HG03025 (cell line): ENCODE data around the gene FAM20B.
"Not testable (repeated sequence)": the region's sequence is repeated elsewhere in the genome, so short reads cannot be mapped to it uniquely, and the experiment has no call there.

Experiments
- ATAC-seq: cut with Tn5 transposase; IDR thresholded peaks from one replicate; pipeline ENCODE4 v1.9.1; 2021; ENCODE audit warnings: mild to moderate bottlenecking, moderate library complexity; ENCODE audit not compliant: unreplicated experiment, low FRiP score

FAM20B gene

DNA sequence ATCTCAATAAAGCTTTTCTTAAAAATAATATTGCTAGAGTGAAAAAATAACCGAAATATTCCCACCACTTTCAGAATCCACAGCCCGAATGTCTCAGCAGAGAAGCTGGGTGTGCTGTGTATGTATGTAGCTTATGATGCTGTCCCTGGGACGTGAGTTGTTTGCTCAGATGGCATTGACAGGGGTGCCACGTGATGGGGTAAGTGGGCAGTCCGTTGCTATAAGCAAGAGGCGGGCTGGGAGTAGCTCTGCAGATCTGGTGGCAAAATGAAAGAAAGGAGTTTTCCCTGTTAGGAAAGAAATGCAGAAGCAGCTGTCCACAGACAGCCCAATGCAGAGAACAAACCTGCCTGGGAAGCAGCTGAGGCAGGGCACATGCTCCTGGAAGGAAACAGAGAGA lies 3.8 kb upstream of the FAM20B start:
- ATAC-seq, result no peak

DNA sequence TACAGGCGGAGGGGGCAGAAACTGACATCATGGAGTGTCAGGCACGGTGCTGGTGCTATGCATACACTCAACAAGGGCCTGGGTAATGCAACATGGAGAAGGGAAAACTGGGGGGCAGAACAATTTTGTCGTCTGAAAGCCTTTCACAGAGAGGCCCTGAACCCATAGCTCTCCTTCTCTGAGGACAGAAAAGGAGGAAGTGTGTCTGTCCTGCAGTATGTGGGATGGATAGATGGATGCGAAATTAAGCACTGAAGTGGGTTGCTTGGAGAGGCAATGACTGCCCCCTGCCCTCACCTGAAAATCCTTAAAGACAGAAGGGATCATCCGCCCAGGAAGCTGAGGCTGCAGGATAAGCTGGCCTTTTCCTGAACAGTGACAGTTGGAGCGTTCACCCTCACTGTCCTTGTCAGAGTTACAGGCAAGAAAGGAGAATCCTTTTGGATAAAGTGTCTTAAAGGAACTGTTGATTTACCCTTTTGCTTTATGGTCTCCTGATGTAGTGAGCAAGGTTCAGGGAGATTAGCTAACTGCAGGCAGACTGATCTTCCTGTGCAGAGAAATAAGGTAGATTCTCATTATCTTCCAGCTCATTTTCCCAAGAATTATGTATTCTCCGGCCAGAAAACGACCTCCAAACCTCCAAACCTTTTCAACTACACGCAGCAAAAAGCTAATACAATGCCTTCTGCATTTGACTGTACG lies 1.6 kb upstream of the FAM20B start:
- no peak for ATAC-seq

DNA sequence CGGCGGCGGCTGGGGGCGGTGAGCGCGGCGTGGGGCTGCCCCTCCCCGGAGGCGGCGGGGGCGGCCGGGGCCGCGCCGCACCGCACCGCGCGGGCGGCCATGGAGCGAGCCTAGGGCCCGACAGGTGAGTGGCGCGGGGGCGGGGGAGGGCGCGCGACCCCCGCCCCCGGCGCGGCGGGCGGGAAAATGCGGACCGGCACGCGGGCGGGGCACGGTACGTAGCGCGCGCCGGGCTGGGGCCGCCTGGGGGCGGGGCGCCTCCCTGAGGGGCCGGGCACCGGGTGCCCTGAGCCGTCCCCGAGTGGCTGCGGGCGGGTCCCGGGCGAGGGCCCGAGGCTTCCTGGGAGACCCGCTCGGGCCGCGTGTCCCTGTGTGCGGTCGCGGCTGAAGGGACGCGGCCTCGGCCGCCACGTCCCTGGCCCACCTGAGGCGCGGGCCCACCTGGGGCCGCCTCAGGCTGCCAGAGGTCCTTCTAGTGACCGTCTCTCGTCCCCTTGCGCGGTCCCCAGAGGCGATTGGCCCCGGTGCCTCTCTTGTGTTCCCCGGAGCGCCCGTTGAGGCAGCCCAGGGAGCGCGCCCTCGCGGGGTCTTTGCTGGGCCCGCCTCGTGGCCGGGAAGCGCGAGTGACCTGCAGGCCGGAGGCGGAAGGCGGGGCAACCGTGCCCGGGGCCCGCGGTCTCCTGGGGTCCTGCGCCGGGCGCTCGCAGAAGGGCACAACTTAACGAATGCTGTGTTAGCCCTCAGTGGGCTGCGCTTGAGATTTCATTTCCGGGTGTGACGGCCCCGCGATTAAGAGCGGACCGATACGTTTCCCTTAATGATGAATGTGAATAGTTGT lies 500 bp downstream of the FAM20B start:
- peak; percentile 79 for ATAC-seq

DNA sequence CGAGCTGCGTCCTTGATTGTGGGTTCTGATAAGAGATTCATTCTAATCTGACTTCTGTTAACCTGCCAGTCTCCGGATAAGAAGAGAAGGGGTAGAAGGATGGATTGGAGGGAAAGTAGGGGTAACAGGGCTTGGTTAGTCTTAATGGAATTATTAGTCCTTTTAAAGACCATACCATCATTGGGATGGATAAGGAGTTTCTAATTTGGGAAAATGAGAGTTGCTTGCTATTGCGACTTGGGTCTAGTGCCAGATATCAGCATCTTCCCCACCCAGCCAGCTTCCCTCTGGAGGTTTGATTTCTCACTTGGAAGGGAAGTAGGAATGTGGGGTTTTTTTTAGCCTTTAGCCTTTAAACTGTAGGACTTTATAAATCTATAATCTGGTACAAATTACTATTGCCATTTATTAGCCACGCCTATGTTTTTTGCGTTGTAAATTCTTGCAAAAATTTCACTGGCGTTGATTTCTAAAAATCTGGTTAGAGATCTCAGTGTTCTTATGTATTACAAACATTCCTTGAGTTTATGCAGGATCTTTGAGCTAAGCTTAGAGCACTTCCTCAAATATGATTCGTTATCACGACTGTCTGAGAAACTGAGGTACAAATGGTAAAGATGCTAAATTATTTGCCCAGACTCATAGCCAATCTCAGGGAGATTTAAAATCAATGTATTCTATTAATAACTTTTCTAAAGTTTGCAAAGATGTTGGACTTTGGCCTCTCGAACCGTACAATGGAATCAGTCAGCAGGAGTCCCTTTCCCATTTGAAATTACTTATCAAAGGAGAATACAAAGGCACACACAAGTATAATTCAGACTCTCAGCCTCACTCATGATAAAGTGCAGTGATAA lies 1.3 kb downstream of the FAM20B start:
- ATAC-seq, result no peak

DNA sequence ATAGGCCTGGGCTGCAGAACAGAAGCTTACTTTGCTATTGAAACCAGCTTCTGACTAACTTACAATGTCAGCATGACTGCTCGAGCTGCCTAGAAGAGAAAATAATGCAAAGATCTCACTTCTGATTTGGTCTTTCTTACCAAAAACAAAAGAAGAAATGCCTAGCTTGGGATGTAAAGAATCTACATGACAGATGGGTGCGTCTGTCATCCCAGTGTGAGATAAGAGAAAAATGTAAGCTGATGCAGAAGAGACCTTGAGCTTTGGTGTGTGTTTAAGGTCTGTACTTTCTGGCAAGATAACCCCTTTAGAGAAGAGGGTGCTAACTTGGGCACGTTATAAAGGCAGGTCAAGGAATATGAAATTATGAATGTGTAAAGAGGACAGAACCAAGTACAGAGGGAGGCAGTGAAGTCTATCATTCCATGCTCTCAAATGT lies 3.6 kb downstream of the FAM20B start:
- no peak for ATAC-seq

DNA sequence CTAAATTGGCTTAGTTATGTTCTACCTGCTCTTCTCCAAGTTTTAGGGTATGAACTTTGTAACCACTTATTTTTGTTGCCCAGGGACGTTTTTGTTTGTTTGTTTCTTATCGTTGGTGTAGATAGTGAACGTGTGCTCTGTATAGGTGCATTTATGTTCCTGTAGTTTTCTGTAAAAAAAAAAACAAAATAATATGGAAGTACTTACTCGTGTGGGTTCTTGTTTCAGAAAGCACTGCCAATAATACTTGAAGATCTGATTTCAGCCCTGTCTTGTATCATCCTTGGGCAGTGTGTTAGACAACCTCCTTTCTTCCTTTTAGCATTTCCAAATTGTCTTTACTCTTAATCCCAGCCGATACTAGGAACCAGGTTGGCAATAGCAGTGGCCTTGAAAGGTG lies 4.4 kb downstream of the FAM20B start:
- no peak for ATAC-seq

DNA sequence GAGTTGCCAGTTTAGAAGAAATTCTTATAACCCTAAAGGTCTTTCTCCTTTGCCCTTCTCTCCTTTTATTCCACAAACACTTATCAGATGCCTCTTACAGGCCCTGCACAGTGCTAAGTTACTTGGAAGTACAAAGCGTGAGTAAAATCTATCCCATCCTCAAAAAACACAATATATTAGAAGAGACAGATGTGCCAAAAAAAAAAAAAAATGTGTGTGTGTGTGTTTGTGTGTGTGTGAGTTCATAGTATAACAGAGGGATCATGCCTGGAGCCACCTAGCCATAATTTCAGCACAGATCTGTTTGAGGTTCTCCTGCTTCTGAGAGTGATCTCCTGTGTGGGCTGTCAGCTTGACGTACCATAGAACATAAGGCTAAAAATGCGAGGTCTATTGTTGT lies 5.0 kb downstream of the FAM20B start:
- no peak for ATAC-seq

DNA sequence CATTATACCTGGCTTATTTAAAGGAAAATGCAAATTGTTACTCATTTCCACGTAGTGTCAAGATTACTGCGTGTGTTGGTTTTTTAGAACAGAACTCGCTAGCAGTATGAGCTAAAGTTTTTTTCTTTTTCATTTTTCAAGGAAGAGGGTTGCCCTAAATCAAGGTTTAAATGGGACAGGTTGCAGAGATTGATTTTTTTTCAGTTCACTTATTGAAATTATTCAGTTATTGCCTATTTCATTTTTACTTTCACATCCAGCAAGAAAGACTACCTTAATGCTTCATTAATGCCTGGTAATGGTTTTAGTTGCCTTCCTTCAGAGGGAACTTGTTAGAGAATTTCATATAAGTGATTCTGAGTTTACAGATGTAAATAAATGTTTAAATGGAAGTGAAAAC lies 5.6 kb downstream of the FAM20B start:
- no peak for ATAC-seq

DNA sequence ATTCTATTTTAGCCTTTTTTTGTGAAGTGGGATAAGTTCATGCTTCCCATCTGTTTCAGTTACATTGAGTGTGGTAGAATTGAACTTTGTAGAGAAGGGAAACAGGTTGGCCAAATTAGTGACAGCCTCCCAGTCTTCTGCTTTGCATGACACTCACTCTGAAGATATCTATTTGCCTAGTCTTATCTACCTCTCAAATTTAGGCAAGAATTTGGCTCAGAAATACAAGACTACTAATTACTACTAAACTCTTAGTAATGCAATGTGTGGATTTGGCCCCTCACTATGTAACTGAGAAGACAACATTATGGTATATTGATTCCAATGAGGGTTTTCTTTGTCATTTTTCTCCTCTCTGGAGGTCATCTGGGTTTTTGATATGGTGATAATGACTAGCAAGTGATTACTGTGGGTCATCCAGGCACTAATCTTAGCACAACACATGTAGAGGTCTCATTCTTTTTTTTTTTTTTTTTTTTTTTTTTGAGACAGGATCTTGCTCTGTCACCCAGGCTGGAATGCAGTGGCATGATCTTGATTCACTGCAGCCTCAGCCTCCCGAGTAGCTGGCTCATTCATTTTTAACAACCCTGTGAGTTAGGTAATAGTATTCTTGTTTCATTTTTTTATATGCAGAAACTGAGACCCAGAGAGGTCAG lies 6.3 kb downstream of the FAM20B start:
- no peak for ATAC-seq

DNA sequence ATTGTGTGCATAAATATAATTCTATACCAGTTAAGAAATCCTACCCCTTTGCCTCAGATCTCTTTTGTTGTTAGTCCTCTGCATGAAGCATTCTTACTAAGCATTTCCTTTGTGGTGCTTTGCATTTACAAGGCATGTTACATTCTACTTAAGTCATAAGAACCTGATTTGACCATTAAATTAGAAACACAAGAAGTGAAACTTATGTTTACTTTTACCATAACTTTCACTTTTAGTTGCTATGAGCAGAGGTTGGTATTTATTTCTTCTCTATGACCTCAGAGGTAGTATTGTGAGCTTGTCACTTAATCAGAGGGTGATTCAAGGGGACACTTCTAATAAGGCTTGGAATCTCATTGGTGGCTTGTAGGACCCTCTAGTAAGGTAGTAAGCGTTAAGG lies 9.0 kb downstream of the FAM20B start:
- ATAC-seq, result peak; percentile 72

DNA sequence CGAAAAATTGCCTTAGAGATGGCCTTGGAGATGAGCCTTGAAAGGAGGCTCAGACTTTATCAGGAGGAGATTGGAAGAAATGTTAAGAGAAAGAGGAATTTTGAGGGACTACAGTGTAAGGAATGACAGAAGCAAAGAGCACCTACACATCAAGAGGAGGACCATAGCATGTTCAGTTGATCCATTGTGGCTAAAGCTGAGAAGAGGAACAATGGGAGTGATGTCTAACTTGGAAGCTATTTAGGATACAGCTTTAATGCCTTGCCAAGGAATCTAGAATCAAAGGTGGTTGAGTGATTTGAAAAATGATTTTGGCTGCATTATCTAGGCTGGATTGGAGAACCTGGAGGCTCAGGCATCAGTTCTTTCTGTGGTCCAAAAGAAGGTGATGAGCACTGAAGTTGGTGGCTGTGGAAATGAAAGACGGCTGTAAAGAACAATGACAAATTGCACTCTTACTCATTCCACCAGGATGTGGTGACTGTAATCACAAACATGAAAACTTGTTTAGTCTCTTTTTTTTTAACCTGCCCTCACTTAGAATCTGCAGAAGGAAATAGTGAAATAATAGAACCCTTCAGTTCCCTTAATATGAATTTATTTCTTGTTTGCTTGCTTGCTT lies 11.3 kb downstream of the FAM20B start:
- peak; percentile 52 for ATAC-seq

DNA sequence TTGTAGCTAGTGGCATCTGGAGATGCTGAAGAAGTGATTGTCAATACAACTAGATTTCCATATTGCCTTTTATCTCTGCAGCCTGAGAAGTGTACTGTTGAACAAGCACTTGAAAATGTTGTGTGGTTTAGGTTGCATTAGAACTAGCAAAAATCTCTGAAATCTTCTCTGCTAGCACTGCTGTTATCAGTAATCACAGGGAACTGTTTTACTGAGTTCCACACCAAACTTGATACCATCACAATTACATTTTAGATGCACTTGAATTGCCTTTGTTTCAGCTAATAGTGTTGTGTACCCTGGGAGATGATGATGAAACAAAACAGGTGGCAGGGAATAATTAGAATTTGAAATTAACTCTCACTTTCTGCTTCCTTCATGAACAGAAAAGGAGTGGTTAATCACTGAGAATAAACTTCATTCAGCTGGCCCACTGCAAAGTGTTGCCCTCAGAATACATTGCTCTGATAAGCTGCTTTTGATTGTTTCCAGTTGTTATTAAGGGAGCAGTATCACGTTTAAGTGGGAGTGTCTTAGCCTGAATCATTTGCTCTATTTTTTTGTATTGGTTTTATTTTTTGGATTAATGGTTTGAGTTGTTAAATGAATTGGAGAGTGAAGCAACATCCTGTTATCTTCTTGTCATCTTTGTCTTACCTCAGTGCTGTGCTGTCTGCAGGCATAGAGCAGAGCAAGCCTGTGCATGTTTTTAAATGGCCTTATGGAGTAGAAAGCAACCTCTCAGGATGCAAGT lies 13.0 kb downstream of the FAM20B start:
- no peak for ATAC-seq

DNA sequence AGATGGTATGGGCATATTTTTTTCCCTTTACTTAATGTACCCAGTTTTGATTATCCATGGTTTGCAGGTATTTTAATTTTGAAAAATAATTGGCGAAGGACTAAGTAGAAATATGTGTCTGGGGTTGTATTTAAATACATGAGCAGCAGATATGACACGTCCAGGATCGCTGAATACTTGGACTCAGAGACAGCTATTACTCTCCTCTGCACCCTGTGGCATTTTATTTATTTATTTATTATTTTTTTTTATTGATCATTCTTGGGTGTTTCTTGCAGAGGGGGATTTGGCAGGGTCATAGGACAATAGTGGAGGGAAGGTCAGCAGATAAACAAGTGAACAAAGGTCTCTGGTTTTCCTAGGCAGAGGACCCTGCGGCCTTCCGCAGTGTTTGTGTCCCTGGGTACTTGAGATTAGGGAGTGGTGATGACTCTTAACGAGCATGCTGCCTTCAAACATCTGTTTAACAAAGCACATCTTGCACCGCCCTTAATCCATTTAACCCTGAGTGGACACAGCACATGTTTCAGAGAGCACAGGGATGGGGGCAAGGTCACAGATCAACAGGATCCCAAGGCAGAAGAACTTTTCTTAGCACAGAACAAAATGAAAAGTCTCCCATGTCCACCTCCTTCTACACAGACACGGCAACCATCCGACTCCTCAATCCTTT lies 13.9 kb downstream of the FAM20B start:
- not testable (repeated sequence) for ATAC-seq

DNA sequence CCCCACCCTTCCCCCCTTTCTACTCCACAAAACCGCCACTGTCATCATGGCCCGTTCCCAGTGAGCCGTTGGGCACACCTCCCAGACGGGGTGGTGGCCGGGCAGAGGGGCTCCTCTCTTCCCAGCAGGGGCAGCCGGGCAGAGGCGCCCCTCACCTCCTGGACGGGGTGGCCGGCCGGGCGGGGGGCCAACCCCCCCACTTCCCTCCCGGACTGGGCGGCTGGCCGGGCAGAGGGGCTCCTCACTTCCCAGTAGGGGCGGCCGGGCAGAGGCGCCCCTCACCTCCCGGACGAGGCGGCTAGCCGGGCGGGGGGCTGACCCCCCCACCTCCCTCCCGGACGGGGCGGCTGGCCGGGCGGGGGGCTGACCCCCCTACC lies 14.5 kb downstream of the FAM20B start:
- ATAC-seq, result not testable (repeated sequence)

DNA sequence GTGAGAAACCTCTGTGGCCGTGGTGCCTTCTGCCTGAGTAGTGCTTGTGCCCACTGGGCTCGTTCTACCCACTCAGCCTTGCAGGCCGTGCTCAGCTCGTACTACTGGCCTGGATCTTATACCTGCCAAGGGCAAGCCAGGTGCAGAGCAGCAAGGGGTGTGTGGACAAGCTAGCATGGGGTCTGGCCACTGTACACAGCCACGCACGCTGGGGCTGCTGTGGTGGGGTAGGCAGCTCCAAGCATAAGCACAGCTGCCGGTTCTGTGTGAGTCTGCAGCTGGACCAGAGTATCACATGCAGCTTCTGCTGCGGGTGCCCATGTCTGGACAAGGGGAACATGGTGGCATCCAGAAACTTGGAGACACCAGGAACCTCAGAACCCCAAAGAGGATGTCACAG lies 16.4 kb downstream of the FAM20B start:
- ATAC-seq, result no peak

DNA sequence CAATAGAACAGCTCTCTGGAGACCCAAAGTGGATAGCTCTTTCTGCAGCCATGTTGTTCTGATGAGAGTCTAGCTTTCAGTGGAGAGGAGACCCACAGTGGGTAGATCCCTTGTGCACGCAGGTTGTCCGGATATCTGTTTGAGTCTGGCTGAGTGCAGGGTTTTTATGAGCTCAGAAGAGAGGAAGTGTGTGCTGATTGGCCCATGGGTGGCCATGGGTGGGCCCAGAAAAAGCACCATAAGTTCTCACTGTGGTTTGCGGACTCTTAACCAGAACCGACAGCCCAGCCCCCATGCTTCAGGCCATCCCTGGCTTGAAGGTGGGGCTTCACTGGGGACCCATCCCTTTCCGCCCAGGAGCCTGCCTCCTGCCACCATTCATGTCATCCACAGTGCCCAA lies 17.0 kb downstream of the FAM20B start:
- no peak for ATAC-seq

DNA sequence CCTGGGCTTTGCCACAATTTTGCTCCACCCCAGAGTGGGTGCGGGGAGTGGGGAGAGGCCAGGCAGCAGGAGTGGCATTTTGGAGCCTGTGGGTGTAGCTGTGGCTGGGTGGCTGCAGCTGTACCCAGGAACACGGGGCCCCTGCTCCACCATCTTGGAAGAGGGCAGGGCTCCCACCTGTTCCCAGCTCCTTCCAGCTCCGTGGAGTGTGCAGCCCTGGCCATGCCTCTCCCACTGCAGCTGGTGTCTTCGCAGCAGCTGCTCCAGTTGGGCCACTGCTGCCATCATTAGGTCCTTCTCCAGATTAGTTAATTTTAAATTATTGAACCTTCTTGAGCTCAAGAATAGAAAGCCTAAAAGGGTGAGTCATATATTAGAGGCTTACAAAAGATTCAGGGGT lies 17.6 kb downstream of the FAM20B start:
- ATAC-seq, result no peak

DNA sequence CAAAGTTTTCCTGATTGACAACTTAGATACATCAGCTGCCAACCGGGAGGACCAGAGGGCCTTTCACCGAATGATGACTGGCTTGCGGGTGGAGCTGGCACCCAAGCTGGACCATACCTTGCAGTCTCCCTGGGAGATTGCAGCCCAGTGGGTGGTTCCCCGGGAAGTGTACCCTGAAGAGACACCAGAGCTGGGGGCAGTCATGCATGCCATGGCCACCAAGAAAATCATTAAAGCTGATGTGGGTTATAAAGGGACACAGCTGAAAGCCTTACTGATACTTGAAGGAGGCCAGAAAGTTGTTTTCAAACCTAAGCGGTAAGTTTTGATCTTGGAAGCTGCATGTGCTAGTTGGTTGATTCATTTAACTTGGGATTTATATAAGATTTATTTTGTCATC lies 18.2 kb downstream of the FAM20B start:
- ATAC-seq, result no peak
